Activated T-cell treated with anti-CD3 and anti-CD28 coated beads, Interleukin-2, amount 50 U/mL, for 24 hours (primary cell): Measurements from ENCODE around the gene ITGAX.

Experiments used
- DNase-seq: peaks from one replicate; pipeline ENCODE4 v3.0.0-alpha.2; 2020
- H3K27ac Mint-ChIP-seq: 2 replicates; pipeline ENCODE4 v1.8.0; 2020; ENCODE audit warnings: mild to moderate bottlenecking, mixed read lengths
- H3K27me3 Mint-ChIP-seq: 2 replicates; pipeline ENCODE4 v1.8.0; 2020; ENCODE audit warnings: mixed read lengths
- H3K36me3 Mint-ChIP-seq: 2 replicates; pipeline ENCODE4 v1.8.0; 2020; ENCODE audit warnings: low read depth, mixed read lengths
- H3K4me1 Mint-ChIP-seq: 2 replicates; pipeline ENCODE4 v1.8.0; 2020; ENCODE audit warnings: low read depth, mixed read lengths
- H3K4me3 Mint-ChIP-seq: 2 replicates; pipeline ENCODE4 v1.8.0; 2020; ENCODE audit warnings: mild to moderate bottlenecking, moderate library complexity, mixed read lengths
- H3K9me3 Mint-ChIP-seq: 2 replicates; pipeline ENCODE4 v1.8.0; 2020; ENCODE audit warnings: mixed read lengths

ITGAX gene

DNA sequence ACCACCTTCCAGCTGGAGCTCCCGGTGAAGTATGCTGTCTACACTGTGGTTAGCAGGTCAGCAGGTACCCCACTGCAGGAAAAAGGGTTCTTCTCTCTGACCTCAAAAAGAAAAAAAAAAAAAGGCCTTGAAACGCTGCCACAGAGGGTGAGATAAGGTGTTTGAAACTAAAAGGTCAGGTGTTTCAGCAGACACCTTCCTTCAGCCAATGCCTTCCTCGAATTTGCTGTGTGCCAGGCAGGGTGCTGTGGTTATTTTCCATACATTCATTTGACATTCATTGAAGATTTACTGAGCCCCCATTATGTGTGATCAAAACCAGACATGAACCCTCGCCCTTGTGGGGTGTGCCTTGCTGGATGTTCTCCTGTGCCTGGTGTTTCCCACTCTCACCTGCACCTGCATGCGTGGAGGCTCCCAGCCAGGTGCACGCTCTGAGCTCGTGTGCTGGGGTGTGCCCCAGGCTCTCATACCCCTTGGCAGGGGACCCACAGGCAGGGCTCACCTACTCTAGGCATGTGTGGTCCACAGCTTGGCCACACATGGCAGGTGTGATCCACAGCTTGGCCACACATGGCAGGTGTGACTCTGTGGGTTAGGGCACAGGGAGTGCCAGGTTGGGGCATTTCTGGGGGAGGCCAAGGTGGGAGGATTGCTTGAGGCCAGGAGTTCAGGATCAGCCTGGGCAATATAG, 22.4 kb downstream of the ITGAX start:
- H3K4me3 Mint-ChIP-seq: no peak overlapping the region
- DNase-seq: no peak

GRCh38 chr16:31380201-31380600, 25.2 kb downstream of the ITGAX start:
- Mint-ChIP-seq H3K4me1 (peaks cover 5% of the 10 kb centered on the region), H3K36me3 (no peaks in the 10 kb centered on the region), H3K4me3 (no peak overlapping the region), H3K27ac (no peak overlapping the region), H3K9me3 (no peaks in the 10 kb centered on the region), H3K27me3 (peaks cover 15% of the 10 kb centered on the region)
- DNase-seq: no peak

More for the DNA sequence above, 22.4 kb downstream of the ITGAX start:
- peak overlapping the region; percentile 34 for H3K27ac Mint-ChIP-seq
- no peaks in the 10 kb centered on the region for H3K9me3 Mint-ChIP-seq
- no peaks in the 10 kb centered on the region for H3K36me3 Mint-ChIP-seq
- peaks cover 1% of the 10 kb centered on the region for H3K4me1 Mint-ChIP-seq
- peaks cover 3% of the 10 kb centered on the region for H3K27me3 Mint-ChIP-seq

GRCh38 chr16:31382485-31383161, 27.6 kb downstream of the ITGAX start:
- H3K27ac Mint-ChIP-seq: no peak overlapping the region
- peak; percentile 74 for DNase-seq
- H3K4me1 Mint-ChIP-seq: peaks cover 29% of the 10 kb centered on the region
- H3K27me3 Mint-ChIP-seq: peaks cover 17% of the 10 kb centered on the region
- H3K4me3 Mint-ChIP-seq: no peak overlapping the region
- H3K9me3 Mint-ChIP-seq: no peaks in the 10 kb centered on the region
- no peaks in the 10 kb centered on the region for H3K36me3 Mint-ChIP-seq

- Mint-ChIP-seq H3K9me3 (no peaks in the 10 kb centered on the region), H3K27me3 (peaks cover 29% of the 10 kb centered on the region), H3K4me3 (no peak overlapping the region), H3K4me1 (peaks cover 31% of the 10 kb centered on the region), H3K36me3 (no peaks in the 10 kb centered on the region), H3K27ac (peak overlapping the region; percentile 50)
- no peak for DNase-seq
Measured at GRCh38 chr16:31385680-31386079, 30.7 kb downstream of the ITGAX start.

GRCh38 chr16:31386157-31386984, 31.4 kb downstream of the ITGAX start:
- H3K9me3 Mint-ChIP-seq: no peaks in the 10 kb centered on the region
- peaks cover 29% of the 10 kb centered on the region for H3K27me3 Mint-ChIP-seq
- H3K36me3 Mint-ChIP-seq: no peaks in the 10 kb centered on the region
- peaks cover 31% of the 10 kb centered on the region for H3K4me1 Mint-ChIP-seq
- DNase-seq: no peak
- peak overlapping the region; percentile 93 for H3K27ac Mint-ChIP-seq
- H3K4me3 Mint-ChIP-seq: peak overlapping the region; percentile 2

DNA sequence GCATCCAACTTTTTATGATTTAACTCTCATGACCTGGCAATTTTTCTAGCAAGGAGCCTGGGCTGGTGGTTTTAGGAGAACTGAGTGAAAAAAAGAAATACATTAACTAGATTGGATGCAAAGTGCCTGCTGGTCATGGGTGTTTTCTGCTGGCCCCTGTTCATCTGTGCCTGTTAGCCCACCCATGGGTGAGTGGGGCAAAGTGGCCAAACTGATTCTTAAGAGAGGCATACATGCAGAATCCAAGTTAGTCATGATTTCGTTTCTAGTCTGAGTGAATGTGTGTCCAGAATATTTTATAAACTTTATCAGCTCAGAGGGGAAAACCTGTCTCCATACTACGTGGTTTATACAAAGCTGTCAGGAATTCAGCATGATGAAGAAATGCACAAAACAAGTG, 33.6 kb downstream of the ITGAX start:
- Mint-ChIP-seq H3K4me1 (peaks cover 27% of the 10 kb centered on the region), H3K27ac (no peak overlapping the region), H3K36me3 (no peaks in the 10 kb centered on the region), H3K27me3 (peaks cover 18% of the 10 kb centered on the region), H3K4me3 (no peak overlapping the region), H3K9me3 (no peaks in the 10 kb centered on the region)
- no peak for DNase-seq

GRCh38 chr16:31390504-31391041, 35.6 kb downstream of the ITGAX start:
- peaks cover 22% of the 10 kb centered on the region for H3K4me1 Mint-ChIP-seq
- DNase-seq: no peak
- peaks cover 14% of the 10 kb centered on the region for H3K27me3 Mint-ChIP-seq
- H3K9me3 Mint-ChIP-seq: no peaks in the 10 kb centered on the region
- H3K27ac Mint-ChIP-seq: no peak overlapping the region
- no peak overlapping the region for H3K4me3 Mint-ChIP-seq
- no peaks in the 10 kb centered on the region for H3K36me3 Mint-ChIP-seq

- no peaks in the 10 kb centered on the region for H3K9me3 Mint-ChIP-seq
- no peaks in the 10 kb centered on the region for H3K4me1 Mint-ChIP-seq
- no peak within 1 kb of the TSS for H3K4me3 Mint-ChIP-seq
- no peak for DNase-seq
- no peaks in the 10 kb centered on the region for H3K36me3 Mint-ChIP-seq
- H3K27me3 Mint-ChIP-seq: peaks cover 12% of the 10 kb centered on the region
- no peak within 1 kb of the TSS for H3K27ac Mint-ChIP-seq
Measured at GRCh38 chr16:31393056-31393455, 38.1 kb downstream of the ITGAX start, which contains the start of gene ITGAD. TSS of gene ITGAD (plus strand) at chr16:31393335. CDS start at chr16:31393361, 26 bp downstream.

DNA sequence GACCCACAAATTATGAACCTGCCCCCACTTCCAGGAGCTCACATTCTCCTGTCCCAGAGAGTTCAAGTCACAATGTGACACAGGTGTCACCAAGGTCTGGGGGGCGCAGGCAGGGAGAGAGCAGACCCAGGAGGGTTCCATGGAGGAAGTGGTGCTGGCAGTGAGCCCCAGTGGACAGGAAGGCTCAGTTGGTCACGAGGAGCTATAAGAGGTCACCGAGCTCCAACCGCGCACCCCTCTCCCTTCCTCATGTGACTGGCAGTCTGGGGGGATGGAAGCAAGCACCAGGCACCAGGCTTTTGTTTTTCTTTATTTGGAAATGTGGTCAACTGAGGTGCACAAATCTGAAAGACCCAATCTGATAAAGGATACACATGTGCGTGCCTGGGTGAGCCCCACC, 40.7 kb downstream of the ITGAX start:
- Mint-ChIP-seq H3K27ac (no peak overlapping the region), H3K36me3 (no peaks in the 10 kb centered on the region), H3K9me3 (peaks cover 12% of the 10 kb centered on the region), H3K27me3 (no peaks in the 10 kb centered on the region), H3K4me1 (peaks cover 6% of the 10 kb centered on the region), H3K4me3 (no peak overlapping the region)
- DNase-seq: no peak

- Mint-ChIP-seq H3K9me3 (peaks cover 12% of the 10 kb centered on the region), H3K27ac (no peak overlapping the region), H3K27me3 (no peaks in the 10 kb centered on the region), H3K4me1 (peaks cover 6% of the 10 kb centered on the region), H3K36me3 (no peaks in the 10 kb centered on the region), H3K4me3 (no peak overlapping the region)
- no peak for DNase-seq
Measured at GRCh38 chr16:31397096-31397660, 42.2 kb downstream of the ITGAX start.

DNA sequence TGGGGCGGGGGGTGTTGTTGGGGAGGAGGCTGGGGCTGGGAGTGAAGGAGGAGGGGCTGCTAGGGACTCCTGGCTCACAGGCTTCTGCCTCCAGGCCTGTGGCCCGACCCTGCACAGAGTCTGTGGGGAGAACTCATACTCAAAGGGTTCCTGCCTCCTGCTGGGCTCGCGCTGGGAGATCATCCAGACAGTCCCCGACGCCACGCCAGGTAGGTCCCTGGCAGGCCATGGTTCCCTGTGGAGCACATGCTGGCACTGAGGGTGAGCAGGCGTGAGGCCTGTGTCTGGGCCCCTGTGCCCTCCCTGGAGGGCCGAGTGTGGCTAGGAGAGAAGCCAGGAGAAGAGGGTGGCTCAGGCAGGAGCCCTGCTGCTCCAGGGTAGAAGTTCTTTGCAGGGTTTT, 42.7 kb downstream of the ITGAX start:
- no peaks in the 10 kb centered on the region for H3K27me3 Mint-ChIP-seq
- H3K36me3 Mint-ChIP-seq: no peaks in the 10 kb centered on the region
- peaks cover 9% of the 10 kb centered on the region for H3K4me1 Mint-ChIP-seq
- DNase-seq: no peak
- peaks cover 12% of the 10 kb centered on the region for H3K9me3 Mint-ChIP-seq
- no peak overlapping the region for H3K4me3 Mint-ChIP-seq
- H3K27ac Mint-ChIP-seq: no peak overlapping the region

DNA sequence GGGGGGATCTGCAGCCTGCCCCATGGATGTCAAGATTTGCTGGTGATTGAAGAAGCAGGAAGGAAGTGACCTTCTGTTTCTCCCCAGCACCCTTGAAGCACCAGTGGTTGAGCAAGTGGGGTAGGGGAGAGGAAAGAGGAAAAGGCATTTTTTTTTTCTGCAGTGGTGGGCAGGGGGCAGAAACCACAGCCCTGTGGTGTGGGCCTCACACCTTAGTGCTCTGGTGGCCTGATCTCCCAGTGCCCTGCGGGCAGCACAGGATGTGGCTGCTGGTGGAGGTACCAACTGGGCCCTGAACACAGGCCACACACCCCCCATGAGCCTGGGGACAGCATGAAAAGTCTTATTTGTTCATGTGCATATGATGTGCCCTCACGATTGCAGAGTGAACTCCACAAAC, 45.2 kb downstream of the ITGAX start:
- Mint-ChIP-seq H3K4me3 (no peak overlapping the region), H3K27ac (no peak overlapping the region), H3K4me1 (peaks cover 13% of the 10 kb centered on the region), H3K9me3 (peaks cover 12% of the 10 kb centered on the region), H3K27me3 (no peaks in the 10 kb centered on the region), H3K36me3 (no peaks in the 10 kb centered on the region)
- no peak for DNase-seq

GRCh38 chr16:31401436-31401835, 46.5 kb downstream of the ITGAX start:
- Mint-ChIP-seq H3K4me1 (peaks cover 13% of the 10 kb centered on the region), H3K36me3 (no peaks in the 10 kb centered on the region), H3K27me3 (no peaks in the 10 kb centered on the region), H3K27ac (no peak overlapping the region), H3K9me3 (peaks cover 12% of the 10 kb centered on the region), H3K4me3 (no peak overlapping the region)
- no peak for DNase-seq

GRCh38 chr16:31402687-31403086, 47.7 kb downstream of the ITGAX start:
- no peak overlapping the region for H3K27ac Mint-ChIP-seq
- DNase-seq: no peak
- H3K27me3 Mint-ChIP-seq: no peaks in the 10 kb centered on the region
- H3K4me3 Mint-ChIP-seq: no peak overlapping the region
- H3K9me3 Mint-ChIP-seq: peaks cover 12% of the 10 kb centered on the region
- peaks cover 13% of the 10 kb centered on the region for H3K4me1 Mint-ChIP-seq
- H3K36me3 Mint-ChIP-seq: no peaks in the 10 kb centered on the region
